BLaER1 (cell line): ENCODE measurements around the gene CAD.
A peak's percentile ranks its signal among the peaks of the same experiment; 100 is the strongest.

Experiments used
- H3K27ac ChIP-seq: shearing (Covaris generic); formaldehyde crosslinking; 2 replicates; pipeline ENCODE4 v1.8.1; 2022
- H3K27me3 ChIP-seq: shearing (Covaris generic); formaldehyde crosslinking; 2 replicates; pipeline ENCODE4 v1.8.1; 2022
- H3K36me3 ChIP-seq: shearing (Covaris generic); formaldehyde crosslinking; 2 replicates; pipeline ENCODE4 v1.8.1; 2022
- H3K4me1 ChIP-seq: shearing (Covaris generic); formaldehyde crosslinking; 2 replicates; pipeline ENCODE4 v1.8.1; 2022
- H3K4me2 ChIP-seq: shearing (Covaris generic); formaldehyde crosslinking; 2 replicates; pipeline ENCODE4 v1.8.1; 2022
- H3K4me3 ChIP-seq: shearing (Covaris generic); formaldehyde crosslinking; 2 replicates; pipeline ENCODE4 v1.8.1; 2022
- H3K9ac ChIP-seq: shearing (Covaris generic); formaldehyde crosslinking; 2 replicates; pipeline ENCODE4 v1.8.1; 2022
- H3K9me3 ChIP-seq: shearing (Covaris generic); formaldehyde crosslinking; 2 replicates; pipeline ENCODE4 v1.8.1; 2022
- H4K20me1 ChIP-seq: shearing (Covaris generic); formaldehyde crosslinking; 2 replicates; pipeline ENCODE4 v1.8.1; 2022
- Cebpa-rat ChIP-seq: shearing (Covaris generic); IDR thresholded peaks from 2 replicates; pipeline ENCODE4 v1.8.1; 2022

Gene CAD

DNA sequence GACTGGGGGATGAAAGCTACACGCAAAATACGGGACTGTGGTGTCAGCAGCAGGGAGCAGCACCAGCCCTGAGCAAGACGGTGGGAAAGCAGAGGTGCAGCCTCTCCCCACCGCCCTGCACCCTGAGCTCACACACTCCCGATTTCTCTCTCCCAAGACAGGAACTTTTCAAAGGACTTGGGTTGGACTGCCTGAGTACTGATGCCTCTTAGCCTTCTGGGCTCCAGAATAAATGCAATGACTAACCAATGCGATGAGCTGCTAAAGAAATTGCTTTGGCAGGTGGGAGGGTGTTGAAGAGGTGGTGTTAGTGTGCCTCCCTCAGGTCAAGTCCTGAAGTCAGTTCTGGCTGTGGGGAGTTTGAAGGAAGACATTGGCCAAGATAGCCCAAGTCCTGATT lies 74.7 kb downstream of the CAD start:
- no peak overlapping the region for H3K9ac ChIP-seq
- no peaks in the 10 kb centered on the region for H4K20me1 ChIP-seq
- no peaks in the 10 kb centered on the region for H3K36me3 ChIP-seq
- no peaks in the 10 kb centered on the region for H3K9me3 ChIP-seq
- peak overlapping the region; percentile 78 for H3K4me2 ChIP-seq
- H3K4me1 ChIP-seq: peaks cover 52% of the 10 kb centered on the region
- H3K27ac ChIP-seq: peak overlapping the region; percentile 87
- H3K27me3 ChIP-seq: no peaks in the 10 kb centered on the region
- no peak for TF ChIP-seq Cebpa-rat
- no peak overlapping the region for H3K4me3 ChIP-seq
